Activated T-helper 17 cell treated with anti-CD3 and anti-CD28 coated beads, Interleukin-2, amount 50 U/mL, for 72 hours (primary cell): ENCODE data around the gene ULBP2. TPM values are rescaled to one million over a fixed set of nuclear protein-coding genes. Genes with fewer than 3 reads are reported as not detected.
"Not testable (repeated sequence)": the region's sequence is repeated elsewhere in the genome, so short reads cannot be mapped to it uniquely, and the experiment has no call there.

Experiments
- ATAC-seq: fragments of 150-1000 bp; cut with Tn5 transposase; replicated peaks from 2 replicates; pipeline ENCODE4 v1.10.0; 2021; ENCODE audit warnings: mild to moderate bottlenecking, moderate library complexity
- H3K27ac Mint-ChIP-seq: one replicate; pipeline ENCODE4 v1.8.0; 2022; ENCODE audit warnings: mixed read lengths
- H3K27me3 Mint-ChIP-seq: one replicate; pipeline ENCODE4 v1.8.0; 2022; ENCODE audit warnings: mixed read lengths
- H3K36me3 Mint-ChIP-seq: one replicate; pipeline ENCODE4 v1.8.0; 2022; ENCODE audit warnings: low read depth, mild to moderate bottlenecking, mixed read lengths
- H3K4me1 Mint-ChIP-seq: one replicate; pipeline ENCODE4 v1.8.0; 2022; ENCODE audit warnings: mixed read lengths
- H3K4me3 Mint-ChIP-seq: one replicate; pipeline ENCODE4 v1.8.0; 2022; ENCODE audit warnings: mild to moderate bottlenecking, mixed read lengths
- H3K9me3 Mint-ChIP-seq: one replicate; pipeline ENCODE4 v1.8.0; 2022; ENCODE audit warnings: mixed read lengths
- total RNA-seq, 2 donors: library from RNA; stranded (reverse); gene quantifications; one replicate each; pipeline ENCODE4 v1.2.3, GENCODE V29; 2022

ULBP2 gene
- total RNA-seq, 2 donors from 2014 or later: not detected

GRCh38 chr6:149974394-149974793 lies 32.6 kb downstream of the ULBP2 start:
- peaks cover 68% of the 10 kb centered on the region for H3K27me3 Mint-ChIP-seq
- not testable (repeated sequence) for H3K4me1 Mint-ChIP-seq, H3K9me3 Mint-ChIP-seq, H3K27ac Mint-ChIP-seq, ATAC-seq, H3K4me3 Mint-ChIP-seq, H3K36me3 Mint-ChIP-seq

- Mint-ChIP-seq H3K9me3 (no peaks in the 10 kb centered on the region), H3K4me3 (no peak overlapping the region), H3K36me3 (no peaks in the 10 kb centered on the region), H3K27me3 (peaks cover 66% of the 10 kb centered on the region), H3K4me1 (no peaks in the 10 kb centered on the region), H3K27ac (no peak overlapping the region)
- ATAC-seq: no peak
Observed at GRCh38 chr6:149974825-149975224, 33.0 kb downstream of the ULBP2 start.

DNA sequence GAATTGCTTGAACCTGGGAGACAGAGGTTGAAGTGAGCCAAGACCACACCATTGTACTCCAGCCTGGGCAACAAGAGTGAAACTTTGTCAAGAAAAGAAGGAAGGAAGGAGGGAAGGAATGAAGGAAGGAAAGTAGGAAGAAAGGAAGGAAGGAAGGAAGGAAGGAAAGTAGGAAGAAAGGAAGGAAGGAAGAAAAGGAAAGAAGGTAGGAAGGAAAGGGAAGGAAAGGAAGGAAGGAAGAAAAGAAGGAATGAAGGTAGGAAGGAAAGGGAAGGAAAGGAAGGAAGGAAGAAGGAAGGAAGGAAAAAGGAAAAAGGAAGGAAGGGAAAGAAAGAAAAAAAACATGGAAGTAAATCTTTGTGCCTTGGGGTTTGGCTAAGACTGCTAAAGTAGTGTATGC lies 33.6 kb downstream of the ULBP2 start:
- no peaks in the 10 kb centered on the region for H3K9me3 Mint-ChIP-seq
- H3K4me1 Mint-ChIP-seq: no peaks in the 10 kb centered on the region
- H3K27ac Mint-ChIP-seq: no peak overlapping the region
- peaks cover 63% of the 10 kb centered on the region for H3K27me3 Mint-ChIP-seq
- no peaks in the 10 kb centered on the region for H3K36me3 Mint-ChIP-seq
- H3K4me3 Mint-ChIP-seq: no peak overlapping the region
- ATAC-seq: no peak

DNA sequence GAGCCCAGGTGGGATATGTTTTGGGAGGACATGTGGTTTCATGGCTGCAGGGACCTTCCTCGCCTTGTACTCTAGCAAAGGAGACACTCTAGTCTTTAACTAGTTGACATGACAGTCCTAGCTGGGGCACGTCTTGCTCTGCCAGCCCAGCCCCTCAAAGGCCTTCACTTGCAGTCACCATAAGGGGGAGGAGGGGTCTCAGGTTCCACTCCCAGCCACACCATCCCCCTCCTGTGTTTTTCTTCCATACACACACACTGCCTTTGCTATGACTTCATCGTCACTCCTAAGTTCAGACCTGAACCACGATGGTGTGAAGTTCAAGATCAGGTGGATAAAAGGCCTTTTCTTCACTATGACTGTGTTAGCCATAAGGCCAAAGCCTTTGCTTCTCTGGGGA lies 35.4 kb downstream of the ULBP2 start:
- no peak overlapping the region for H3K4me3 Mint-ChIP-seq
- H3K36me3 Mint-ChIP-seq: no peaks in the 10 kb centered on the region
- H3K4me1 Mint-ChIP-seq: peaks cover 9% of the 10 kb centered on the region
- no peaks in the 10 kb centered on the region for H3K9me3 Mint-ChIP-seq
- ATAC-seq: no peak
- H3K27ac Mint-ChIP-seq: no peak overlapping the region
- H3K27me3 Mint-ChIP-seq: peaks cover 71% of the 10 kb centered on the region

DNA sequence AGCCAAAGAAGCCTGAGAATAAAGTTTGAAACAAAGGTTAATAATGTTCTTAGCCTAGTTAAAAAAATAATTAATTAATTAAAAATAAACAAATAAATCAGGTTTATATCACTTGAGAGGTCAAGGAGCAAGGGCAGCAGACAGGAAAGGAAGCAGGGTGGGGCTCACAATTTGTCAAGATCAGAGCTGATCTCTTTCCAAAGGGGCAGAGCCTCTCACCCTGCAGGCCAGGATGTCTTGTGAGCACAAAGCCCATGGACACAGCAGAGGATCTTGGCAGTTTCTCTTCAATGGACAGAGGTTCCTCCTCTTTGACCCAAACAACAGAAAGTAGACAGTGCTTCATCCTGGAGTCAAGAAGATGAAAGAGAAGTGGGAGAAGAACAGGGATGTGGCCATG lies 36.8 kb downstream of the ULBP2 start:
- Mint-ChIP-seq H3K27ac (no peak overlapping the region), H3K36me3 (no peaks in the 10 kb centered on the region), H3K9me3 (no peaks in the 10 kb centered on the region), H3K4me1 (peaks cover 9% of the 10 kb centered on the region), H3K4me3 (no peak overlapping the region), H3K27me3 (peaks cover 75% of the 10 kb centered on the region)
- no peak for ATAC-seq

DNA sequence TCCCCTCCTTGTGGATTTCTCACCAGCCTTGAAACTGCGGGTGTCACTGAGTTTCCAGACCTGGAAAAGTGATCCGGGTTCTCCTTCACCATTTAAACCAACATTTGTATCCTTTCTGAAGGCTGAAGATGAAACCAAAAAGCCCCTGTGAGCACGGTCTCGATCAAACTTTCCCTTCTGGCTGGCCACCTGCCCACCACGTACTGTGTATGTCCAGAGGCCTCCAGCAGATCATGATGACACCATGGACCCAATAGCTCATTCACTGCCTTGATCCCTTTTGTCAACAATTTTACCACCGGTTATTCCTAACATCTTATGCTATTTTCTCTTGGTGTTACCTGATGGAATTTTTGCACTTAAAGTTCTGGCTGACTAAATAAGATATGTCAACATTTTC lies 37.5 kb downstream of the ULBP2 start:
- H3K4me1 Mint-ChIP-seq: peaks cover 9% of the 10 kb centered on the region
- no peak overlapping the region for H3K4me3 Mint-ChIP-seq
- peaks cover 69% of the 10 kb centered on the region for H3K27me3 Mint-ChIP-seq
- no peak overlapping the region for H3K27ac Mint-ChIP-seq
- H3K36me3 Mint-ChIP-seq: no peaks in the 10 kb centered on the region
- no peak for ATAC-seq
- H3K9me3 Mint-ChIP-seq: no peaks in the 10 kb centered on the region

- Mint-ChIP-seq H3K27me3 (peaks cover 71% of the 10 kb centered on the region), H3K9me3 (peaks cover 2% of the 10 kb centered on the region), H3K27ac (no peak overlapping the region), H3K36me3 (peaks cover 2% of the 10 kb centered on the region), H3K4me3 (no peak overlapping the region), H3K4me1 (peaks cover 9% of the 10 kb centered on the region)
- ATAC-seq: no peak
Observed at GRCh38 chr6:149983145-149983544, 41.3 kb downstream of the ULBP2 start.

- Mint-ChIP-seq H3K4me1 (peaks cover 18% of the 10 kb centered on the region), H3K27me3 (peaks cover 76% of the 10 kb centered on the region), H3K4me3 (no peak overlapping the region), H3K27ac (no peak overlapping the region), H3K9me3 (peaks cover 4% of the 10 kb centered on the region), H3K36me3 (peaks cover 7% of the 10 kb centered on the region)
- ATAC-seq: no peak
Observed at GRCh38 chr6:149984773-149985172, 43.0 kb downstream of the ULBP2 start.

DNA sequence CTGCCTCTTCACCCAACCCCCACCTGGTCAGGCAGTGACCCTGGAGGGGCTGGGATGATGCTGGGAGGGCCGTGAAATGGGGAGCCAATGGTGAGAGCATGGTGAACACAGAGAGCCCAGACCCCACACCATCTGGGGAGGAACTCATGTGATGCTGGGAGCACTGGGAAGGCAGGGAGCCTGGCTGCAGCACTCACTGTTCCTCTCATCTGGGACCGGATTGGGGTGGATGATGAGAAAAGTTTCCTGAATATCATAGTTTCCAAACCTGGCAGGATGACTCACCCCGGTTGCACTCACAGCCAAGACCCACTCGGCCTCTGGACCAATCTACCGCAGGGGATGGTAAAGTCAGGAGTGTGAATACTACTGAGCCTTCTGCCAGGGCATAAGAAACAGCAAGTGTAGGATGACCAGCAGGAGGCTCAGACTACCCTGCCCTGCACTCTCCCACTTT lies 43.7 kb downstream of the ULBP2 start:
- Mint-ChIP-seq H3K4me1 (peaks cover 25% of the 10 kb centered on the region), H3K36me3 (peaks cover 7% of the 10 kb centered on the region), H3K27ac (no peak overlapping the region), H3K27me3 (peaks cover 80% of the 10 kb centered on the region), H3K9me3 (peaks cover 4% of the 10 kb centered on the region), H3K4me3 (no peak overlapping the region)
- peak; percentile 21 for ATAC-seq

- peaks cover 7% of the 10 kb centered on the region for H3K36me3 Mint-ChIP-seq
- H3K4me1 Mint-ChIP-seq: peaks cover 24% of the 10 kb centered on the region
- ATAC-seq: no peak
- no peak overlapping the region for H3K4me3 Mint-ChIP-seq
- peaks cover 83% of the 10 kb centered on the region for H3K27me3 Mint-ChIP-seq
- peaks cover 4% of the 10 kb centered on the region for H3K9me3 Mint-ChIP-seq
- no peak overlapping the region for H3K27ac Mint-ChIP-seq
Observed at GRCh38 chr6:149987602-149988107, 45.8 kb downstream of the ULBP2 start.

- Mint-ChIP-seq H3K36me3 (peaks cover 7% of the 10 kb centered on the region), H3K9me3 (peaks cover 4% of the 10 kb centered on the region)
Observed at GRCh38 chr6:149988550-149989346, 46.9 kb downstream of the ULBP2 start.

DNA sequence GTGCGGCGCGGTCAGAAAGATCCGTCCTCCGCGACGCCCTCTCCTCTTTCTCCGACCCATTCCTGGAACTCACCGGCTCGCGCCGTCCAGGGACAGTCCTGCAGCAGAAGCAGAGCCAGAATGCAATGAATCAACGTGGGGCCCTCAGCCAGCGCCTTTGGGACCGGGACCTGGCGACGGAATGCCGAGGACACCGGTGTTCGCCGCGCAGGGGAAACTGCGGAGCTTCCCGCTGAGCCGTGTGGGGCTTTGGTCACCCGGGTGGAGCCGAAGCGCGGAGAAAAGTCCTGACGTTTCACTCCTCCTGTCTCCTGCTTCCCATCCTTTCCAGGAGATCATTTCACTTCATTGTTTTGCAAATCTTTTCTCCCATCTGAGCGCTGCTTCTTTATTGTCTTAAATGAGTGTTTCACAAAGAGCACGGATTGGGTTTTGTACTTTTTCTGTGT lies 48.4 kb downstream of the ULBP2 start:
- Mint-ChIP-seq H3K27ac (no peak overlapping the region), H3K4me3 (peak overlapping the region; percentile 75), H3K4me1 (peaks cover 24% of the 10 kb centered on the region), H3K27me3 (peaks cover 88% of the 10 kb centered on the region), H3K36me3 (peaks cover 7% of the 10 kb centered on the region), H3K9me3 (peaks cover 4% of the 10 kb centered on the region)
- no peak for ATAC-seq

More at GRCh38 chr6:149988550-149989346, 46.9 kb downstream of the ULBP2 start:
- H3K27ac Mint-ChIP-seq: no peak overlapping the region
- no peak for ATAC-seq
- H3K4me1 Mint-ChIP-seq: peaks cover 24% of the 10 kb centered on the region
- H3K4me3 Mint-ChIP-seq: peak overlapping the region; percentile 75
- peaks cover 87% of the 10 kb centered on the region for H3K27me3 Mint-ChIP-seq

DNA sequence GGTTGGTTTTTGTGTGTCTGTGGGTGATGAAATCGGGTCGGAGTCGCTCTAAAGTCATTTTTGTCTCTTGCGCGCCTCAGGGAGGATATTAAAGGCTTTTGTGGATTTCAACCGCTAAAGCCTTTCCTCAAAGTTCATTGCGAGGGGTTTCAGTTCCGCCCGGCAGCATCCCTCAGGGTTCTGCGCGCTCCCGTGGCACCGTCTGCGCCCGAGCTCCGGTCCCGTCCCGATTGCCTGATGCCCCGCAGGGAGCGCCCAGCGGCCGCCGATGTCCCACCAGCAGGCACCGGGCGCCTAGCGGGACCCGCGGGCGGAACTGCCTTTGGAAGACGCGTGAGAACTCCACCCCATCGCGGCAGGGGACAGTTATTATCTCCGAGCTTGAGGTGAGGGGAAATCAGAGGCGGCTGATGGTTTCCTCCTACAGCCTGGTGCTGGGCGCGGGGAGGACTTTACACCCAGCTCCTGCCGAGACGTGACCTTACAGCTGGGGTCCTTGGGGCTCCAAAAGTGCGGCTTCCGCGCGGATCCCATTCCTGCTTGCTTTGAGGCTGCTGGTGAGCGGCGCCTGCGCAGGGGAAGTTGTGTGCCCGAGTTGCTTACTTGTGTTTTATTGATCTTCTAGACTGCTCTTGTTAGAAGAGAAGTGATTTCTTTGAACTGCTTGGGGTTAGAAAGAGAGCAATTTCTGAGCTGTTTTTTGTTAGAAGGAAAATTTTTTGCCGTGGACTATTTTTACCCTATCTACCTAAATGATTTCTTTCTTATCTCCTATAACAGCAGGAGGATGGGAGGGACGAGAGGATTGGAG lies 49.1 kb downstream of the ULBP2 start:
- Mint-ChIP-seq H3K9me3 (peaks cover 4% of the 10 kb centered on the region), H3K27me3 (peaks cover 87% of the 10 kb centered on the region), H3K27ac (no peak overlapping the region), H3K4me1 (peaks cover 24% of the 10 kb centered on the region), H3K36me3 (peaks cover 7% of the 10 kb centered on the region), H3K4me3 (peak overlapping the region; percentile 75)
- ATAC-seq: peak; percentile 61

DNA sequence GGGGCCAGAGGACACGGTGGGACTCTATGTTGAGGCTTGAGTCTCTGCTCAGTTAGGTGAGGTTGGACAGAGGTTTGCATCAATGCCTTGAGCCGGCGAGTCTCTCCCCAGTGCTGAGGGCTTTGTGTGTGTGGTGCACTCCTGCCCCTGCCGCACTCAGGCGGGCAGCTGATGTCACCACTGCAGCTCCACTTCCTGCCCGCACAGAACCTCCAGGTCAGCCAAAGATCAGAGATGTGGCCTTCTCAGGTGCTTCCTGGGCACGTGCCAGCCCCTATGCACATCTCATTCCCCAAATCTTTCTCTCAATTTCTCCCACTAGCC lies 49.6 kb downstream of the ULBP2 start:
- not testable (repeated sequence) for H3K36me3 Mint-ChIP-seq, H3K27ac Mint-ChIP-seq, H3K9me3 Mint-ChIP-seq
- ATAC-seq: peak; percentile 75
- peak overlapping the region; percentile 75 for H3K4me3 Mint-ChIP-seq
- peaks cover 85% of the 10 kb centered on the region for H3K27me3 Mint-ChIP-seq
- H3K4me1 Mint-ChIP-seq: peaks cover 24% of the 10 kb centered on the region

DNA sequence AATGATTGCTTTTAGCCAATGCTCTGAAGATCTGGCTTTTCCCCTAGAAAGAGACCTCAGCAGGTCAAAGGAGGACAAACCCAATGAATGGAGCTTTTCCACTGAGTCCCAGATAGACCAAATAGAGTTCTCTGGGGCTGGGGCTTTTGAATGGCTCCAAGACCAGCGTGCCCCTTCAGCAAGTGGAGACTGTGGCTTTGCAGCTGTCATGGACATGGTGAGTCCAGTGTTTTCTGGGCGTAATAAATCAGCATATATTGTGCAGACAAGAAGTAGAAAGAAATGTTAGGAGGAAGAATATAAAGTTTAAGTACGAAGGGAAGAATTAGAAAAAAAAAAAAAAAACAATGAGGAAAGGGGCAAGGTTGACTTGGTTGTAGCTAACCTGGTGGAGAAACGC lies 50.0 kb downstream of the ULBP2 start:
- Mint-ChIP-seq H3K4me1 (peaks cover 24% of the 10 kb centered on the region), H3K4me3 (peak overlapping the region; percentile 75), H3K27ac (no peak overlapping the region), H3K36me3 (peaks cover 7% of the 10 kb centered on the region), H3K9me3 (peaks cover 4% of the 10 kb centered on the region), H3K27me3 (peaks cover 81% of the 10 kb centered on the region)
- ATAC-seq: no peak
